Middle frontal gyrus (tissue), 1 donor: Measurements from ENCODE around the gene DAAM1.

Source experiments
- DNase-seq: peaks from one replicate; pipeline ENCODE4 v3.0.0-alpha.2; 2015; ENCODE audit warnings: low spot score; ENCODE audit errors: extremely low spot score

DAAM1 gene

GRCh38 chr14:59283361-59283760 lies 94.9 kb downstream of the DAAM1 start:
- DNase-seq = no peak

GRCh38 chr14:59284059-59284458 lies 95.6 kb downstream of the DAAM1 start:
- DNase-seq = no peak

- no peak for DNase-seq
These were observed 103.6 kb downstream of the DAAM1 start for GRCh38 chr14:59292028-59292427.

GRCh38 chr14:59292921-59293534 lies 104.6 kb downstream of the DAAM1 start:
- DNase-seq = no peak

- DNase-seq = no peak
These were observed 105.6 kb downstream of the DAAM1 start for GRCh38 chr14:59293935-59294661.

GRCh38 chr14:59294662-59294992 lies 106.2 kb downstream of the DAAM1 start:
- no peak for DNase-seq

GRCh38 chr14:59295951-59296350 lies 107.5 kb downstream of the DAAM1 start:
- DNase-seq = no peak

GRCh38 chr14:59296508-59296907 lies 108.0 kb downstream of the DAAM1 start:
- DNase-seq = no peak

GRCh38 chr14:59297071-59297776 lies 108.8 kb downstream of the DAAM1 start:
- DNase-seq = no peak

GRCh38 chr14:59299731-59300130 lies 111.3 kb downstream of the DAAM1 start:
- no peak for DNase-seq

GRCh38 chr14:59301354-59301753 lies 112.9 kb downstream of the DAAM1 start:
- no peak for DNase-seq

GRCh38 chr14:59302313-59302712 lies 113.8 kb downstream of the DAAM1 start:
- no peak for DNase-seq

GRCh38 chr14:59303216-59303615 lies 114.7 kb downstream of the DAAM1 start:
- no peak for DNase-seq

- no peak for DNase-seq
These were observed 116.8 kb downstream of the DAAM1 start for GRCh38 chr14:59305231-59305630.

- no peak for DNase-seq
These were observed 117.5 kb downstream of the DAAM1 start for GRCh38 chr14:59305836-59306555.

GRCh38 chr14:59306775-59307174 lies 118.3 kb downstream of the DAAM1 start:
- no peak for DNase-seq

GRCh38 chr14:59308086-59308485 lies 119.6 kb downstream of the DAAM1 start:
- no peak for DNase-seq

GRCh38 chr14:59308673-59309072 lies 120.2 kb downstream of the DAAM1 start:
- DNase-seq = no peak

- no peak for DNase-seq
These were observed 120.9 kb downstream of the DAAM1 start for GRCh38 chr14:59309291-59309900.

- no peak for DNase-seq
These were observed 122.2 kb downstream of the DAAM1 start for GRCh38 chr14:59310633-59311032.

GRCh38 chr14:59311723-59312122 lies 123.3 kb downstream of the DAAM1 start:
- no peak for DNase-seq
